HG02870 (cell line): Measurements from ENCODE around the gene MAP2K2.

Experiments
- ATAC-seq: cut with Tn5 transposase; IDR thresholded peaks from one replicate; pipeline ENCODE4 v1.9.1; 2021; ENCODE audit warnings: mild to moderate bottlenecking, moderate library complexity; ENCODE audit not compliant: unreplicated experiment

The MAP2K2 gene

GRCh38 chr19:4045597-4046361 is 78.1 kb downstream of the MAP2K2 start:
- ATAC-seq, result no peak

- no peak for ATAC-seq
Observed at GRCh38 chr19:4044990-4045465, 78.9 kb downstream of the MAP2K2 start.

- no peak for ATAC-seq
Observed at GRCh38 chr19:4043966-4044715, 79.8 kb downstream of the MAP2K2 start.

- ATAC-seq, result no peak
Observed at GRCh38 chr19:4043401-4043800, 80.5 kb downstream of the MAP2K2 start.

GRCh38 chr19:4042731-4043082 is 81.2 kb downstream of the MAP2K2 start:
- no peak for ATAC-seq

- ATAC-seq, result no peak
Observed at GRCh38 chr19:4042064-4042730, 81.7 kb downstream of the MAP2K2 start.
